H9 (cell line): ENCODE results near the gene GRIK4. TPM values are rescaled to one million over a fixed set of nuclear protein-coding genes. Genes with fewer than 3 reads are reported as not detected.

Experiments
- DNase-seq: peaks from one replicate; pipeline ENCODE4 v3.0.0-alpha.2; 2017
- H2AFZ ChIP-seq: one replicate; pipeline ENCODE4 v1.6.1; 2013; ENCODE audit warnings: mild to moderate bottlenecking, low read length, control low read depth, moderate library complexity
- H2AK5ac ChIP-seq: 2 replicates; pipeline ENCODE4 v1.6.1; 2013; ENCODE audit warnings: low read length, control low read depth, mixed read lengths; ENCODE audit not compliant: insufficient read length
- H2BK120ac ChIP-seq: one replicate; pipeline ENCODE4 v1.6.1; 2013; ENCODE audit warnings: low read depth, mild to moderate bottlenecking, low read length, control low read depth, inconsistent platforms; ENCODE audit not compliant: poor library complexity, severe bottlenecking
- H2BK12ac ChIP-seq: 2 replicates; pipeline ENCODE4 v1.6.1; 2013; ENCODE audit warnings: low read length, control low read depth, mixed read lengths, low read depth; ENCODE audit not compliant: insufficient read length
- H2BK15ac ChIP-seq: 2 replicates; pipeline ENCODE4 v1.6.1; 2013; ENCODE audit warnings: low read depth, low read length, control low read depth
- H2BK20ac ChIP-seq: one replicate; pipeline ENCODE4 v1.6.1; 2013; ENCODE audit warnings: low read depth, mild to moderate bottlenecking, low read length, control low read depth, inconsistent platforms; ENCODE audit not compliant: poor library complexity, severe bottlenecking
- H2BK5ac ChIP-seq: 2 replicates; pipeline ENCODE4 v1.6.1; 2013; ENCODE audit warnings: low read length, control low read depth, mixed read lengths; ENCODE audit not compliant: insufficient read length
- H3K14ac ChIP-seq: 2 replicates; pipeline ENCODE4 v1.6.1; 2013; ENCODE audit warnings: low read length, control low read depth; ENCODE audit not compliant: insufficient read depth
- H3K18ac ChIP-seq: 2 replicates; pipeline ENCODE4 v1.6.1; 2013; ENCODE audit warnings: low read depth, mild to moderate bottlenecking, mixed read lengths, low read length, control low read depth; ENCODE audit not compliant: insufficient read length
- H3K23ac ChIP-seq: 2 replicates; pipeline ENCODE4 v1.6.1; 2013; ENCODE audit warnings: low read length, control low read depth, mixed read lengths, low read depth; ENCODE audit not compliant: insufficient read length
- H3K23me2 ChIP-seq: 2 replicates; pipeline ENCODE4 v1.6.1; 2013; ENCODE audit warnings: low read depth, mild to moderate bottlenecking, mixed read lengths, low read length, control low read depth; ENCODE audit not compliant: insufficient read length, poor library complexity, severe bottlenecking
- H3K27ac ChIP-seq: 2 replicates; pipeline ENCODE4 v1.5.1; 2013; ENCODE audit warnings: low read length, control low read depth, mixed read lengths, low read depth; ENCODE audit not compliant: insufficient read length
- H3K27me3 ChIP-seq: 2 replicates; pipeline ENCODE4 v1.6.1; 2013; ENCODE audit warnings: low read length, control low read depth, inconsistent platforms; ENCODE audit not compliant: insufficient read depth
- H3K4ac ChIP-seq: 2 replicates; pipeline ENCODE4 v1.6.1; 2013; ENCODE audit warnings: low read depth, mild to moderate bottlenecking, control low read depth, inconsistent platforms, low read length, moderate library complexity
- H3K4me1 ChIP-seq: 2 replicates; pipeline ENCODE4 v1.6.1; 2013; ENCODE audit warnings: low read length, control low read depth, inconsistent platforms; ENCODE audit not compliant: insufficient read depth
- H3K4me2 ChIP-seq: 2 replicates; pipeline ENCODE4 v1.6.1; 2013; ENCODE audit warnings: low read length, control low read depth, mixed read lengths; ENCODE audit not compliant: insufficient read length, insufficient read depth
- H3K56ac ChIP-seq: 2 replicates; pipeline ENCODE4 v1.6.1; 2013; ENCODE audit warnings: low read depth, mild to moderate bottlenecking, mixed read lengths, low read length, control low read depth; ENCODE audit not compliant: insufficient read length
- H3K79me1 ChIP-seq: 2 replicates; pipeline ENCODE4 v1.6.1; 2013; ENCODE audit warnings: low read depth, mild to moderate bottlenecking, moderate library complexity, low read length, control low read depth, inconsistent platforms; ENCODE audit not compliant: insufficient read depth, poor library complexity, severe bottlenecking
- H3K79me2 ChIP-seq: 2 replicates; pipeline ENCODE4 v1.6.1; 2013; ENCODE audit warnings: low read length, control low read depth, inconsistent platforms; ENCODE audit not compliant: insufficient read depth
- H3K9ac ChIP-seq: 2 replicates; pipeline ENCODE4 v1.6.1; 2013; ENCODE audit warnings: low read length, control low read depth, mixed read lengths; ENCODE audit not compliant: insufficient read length; ENCODE audit errors: extremely low read depth
- H3K9me3 ChIP-seq: one replicate; pipeline ENCODE4 v1.6.1; 2013; ENCODE audit warnings: low read depth, low read length, inconsistent platforms; ENCODE audit not compliant: control insufficient read depth
- H3T11ph ChIP-seq: one replicate; pipeline ENCODE4 v1.6.1; 2013; ENCODE audit warnings: mild to moderate bottlenecking, low read length, control low read depth, inconsistent platforms
- H4K20me1 ChIP-seq: one replicate; pipeline ENCODE4 v1.6.1; 2013; ENCODE audit not compliant: control insufficient read depth, insufficient read length, insufficient read depth
- H4K5ac ChIP-seq: 2 replicates; pipeline ENCODE4 v1.6.1; 2013; ENCODE audit warnings: low read depth, mild to moderate bottlenecking, mixed read lengths, low read length, control low read depth; ENCODE audit not compliant: insufficient read length
- H4K8ac ChIP-seq: replicated peaks from 2 replicates; pipeline ENCODE4 v1.6.1; 2013; ENCODE audit warnings: low read length, control low read depth, mixed read lengths, low read depth; ENCODE audit not compliant: insufficient read length
- H4K91ac ChIP-seq: 2 replicates; pipeline ENCODE4 v1.6.1; 2013; ENCODE audit warnings: low read depth, mild to moderate bottlenecking, moderate library complexity, mixed read lengths, low read length, control low read depth; ENCODE audit not compliant: insufficient read length
- H3K27ac Mint-ChIP-seq, 3 experiments: 2 replicates in 2 of 3; 3 replicates in 1 of 3; pipeline ENCODE4 v1.8.0; 2020 to 2021; ENCODE audit warnings: mixed read lengths in 3 of 3, mild to moderate bottlenecking in 1 of 3, moderate library complexity in 1 of 3
- H3K27me3 Mint-ChIP-seq: 2 replicates; pipeline ENCODE4 v1.8.0; 2021; ENCODE audit warnings: low read depth, mild to moderate bottlenecking, moderate library complexity, mixed read lengths
- H3K36me3 Mint-ChIP-seq, 3 experiments: 2 replicates in 2 of 3; 3 replicates in 1 of 3; pipeline ENCODE4 v1.8.0; 2020 to 2021; ENCODE audit warnings: low read depth in 3 of 3, mixed read lengths in 3 of 3; ENCODE audit not compliant: insufficient read depth in 1 of 3
- H3K4me1 Mint-ChIP-seq, 2 experiments: 2 replicates each; pipeline ENCODE4 v1.8.0; 2020; ENCODE audit warnings: mixed read lengths in 2 of 2
- H3K4me3 Mint-ChIP-seq, 2 experiments: 2 replicates in 1 of 2; 3 replicates in 1 of 2; pipeline ENCODE4 v1.8.0; 2020 to 2021; ENCODE audit warnings: mild to moderate bottlenecking in 2 of 2, mixed read lengths in 2 of 2, moderate library complexity in 1 of 2
- H3K9me3 Mint-ChIP-seq, 2 experiments: 2 replicates in 1 of 2; 3 replicates in 1 of 2; pipeline ENCODE4 v1.8.0; 2020; ENCODE audit warnings: mild to moderate bottlenecking in 2 of 2, mixed read lengths in 2 of 2, moderate library complexity in 1 of 2
- CTCF ChIP-seq: fragments of 200-600 bp; sonication (generic); conservative IDR thresholded peaks from 3 replicates; pipeline ENCODE4 v1.8.0; 2021; ENCODE audit warnings: antibody characterized with exemption, mild to moderate bottlenecking
- WGBS: extraction: QIAGEN DNeasy Blood & Tissue Kit; methylation state at CpG from one replicate; pipeline ENCODE4 v1.1.7; 2013; ENCODE audit warnings: missing lambda C conversion rate, low lambda C conversion rate, mixed read lengths; ENCODE audit not compliant: insufficient read length; ENCODE audit errors: extremely low coverage; 5-methylcytosine and 5-hydroxymethylcytosine counted together
- total RNA-seq: library from RNA; stranded (reverse); gene quantifications from 2 replicates; pipeline ENCODE4 v1.2.1, GENCODE V29; 2021

GRIK4 gene
- total RNA-seq, 1 experiment from 2014 or later = 2.3 TPM

- Histone ChIP-seq H3K56ac (no peak overlapping the region), H3K9ac (no peak overlapping the region), H4K8ac (no peak overlapping the region), H3K4me1 (no peaks in the 10 kb centered on the region), H3K79me1 (no peaks in the 10 kb centered on the region), H3K4ac (no peak overlapping the region), H2AFZ (no peak overlapping the region), H4K91ac (no peak overlapping the region), H2BK5ac (no peak overlapping the region), H3K4me2 (no peak overlapping the region), H3K79me2 (no peaks in the 10 kb centered on the region), H2BK20ac (no peak overlapping the region), H3K23me2 (no peaks in the 10 kb centered on the region), H3K27me3 (no peaks in the 10 kb centered on the region), H3K18ac (no peak overlapping the region), H3K23ac (no peak overlapping the region), H3K9me3 (no peaks in the 10 kb centered on the region), H4K20me1 (no peaks in the 10 kb centered on the region), H2BK120ac (no peak overlapping the region), H3K27ac (no peak overlapping the region), H2BK12ac (no peak overlapping the region), H2BK15ac (no peak overlapping the region), H3K14ac (no peak overlapping the region), H4K5ac (no peak overlapping the region), H2AK5ac (no peak overlapping the region), H3T11ph (no peak overlapping the region)
- DNase-seq = no peak
- no peaks in the 10 kb centered on the region for H3K9me3 Mint-ChIP-seq
- TF ChIP-seq CTCF = no peak
- H3K27me3 Mint-ChIP-seq = peaks cover under 1% of the 10 kb centered on the region; the same call in 1 of the 2 replicates
- H3K27ac Mint-ChIP-seq = peak overlapping the region in 1 of 3 experiments; percentile 25; a peak in 1 of 7 replicates
- H3K36me3 Mint-ChIP-seq = no peaks in the 10 kb centered on the region
- peaks cover 6 to 19% of the 10 kb centered on the region in 2 experiments for H3K4me1 Mint-ChIP-seq
- no peak overlapping the region for H3K4me3 Mint-ChIP-seq
- no CpG with 5 or more reads among the region's 13 CpGs for WGBS
Observed at GRCh38 chr11:120834686-120835210, 323.2 kb downstream of the GRIK4 start.
